ENCODE measurements around the gene OR7C2. TPM values are rescaled to one million over a fixed set of nuclear protein-coding genes. Genes with fewer than 3 reads are reported as not detected.

Gene OR7C2
- total and polyA plus RNA-seq, 2 of the 8 experiments (the other 6 are each of a cell fraction or from before 2014, with no cell fraction given) = not detected

GRCh38 chr19:14943601-14944000, 2.3 kb downstream of the OR7C2 start (continued):
- TF ChIP-seq RFX5 (IDR thresholded peaks at IDR 0.05; ENCODE audit: borderline replicate concordance, low read depth, low read length) (no peak), NRF1 (IDR thresholded peaks at IDR 0.05; ENCODE audit: low read depth, low read length) (no peak), CREB1 (IDR thresholded peaks at IDR 0.05) (no peak), SIX5 (IDR thresholded peaks at IDR 0.05; ENCODE audit: low read depth, low read length) (no peak), RNF2 (IDR thresholded peaks at IDR 0.05; ENCODE audit: borderline replicate concordance, low read depth, low read length, missing control alignments, poor library complexity, severe bottlenecking) (no peak), ATF2 (IDR thresholded peaks at IDR 0.05; ENCODE audit: low read length) (no peak), SUZ12 (IDR thresholded peaks at IDR 0.05; ENCODE audit: low read length) (no peak)
